PC-3 (cell line): ENCODE measurements around the gene BTBD6.

ENCODE experiments used
- EZH2 ChIP-seq: fragments of 300-600 bp; sonication (generic); IDR thresholded peaks from one replicate; pipeline ENCODE4 v1.6.1; 2017; ENCODE audit warnings: antibody characterized with exemption, mild to moderate bottlenecking, low read length; ENCODE audit not compliant: unreplicated experiment
- TF ChIP-seq, protein P1 (sequence below): fragments of 300-600 bp; sonication (generic); conservative IDR thresholded peaks from 2 replicates; pipeline ENCODE4 v1.5.1; 2017; ENCODE audit warnings: antibody characterized with exemption, low read depth, mild to moderate bottlenecking, low read length

- TF ChIP-seq, protein P1, sequence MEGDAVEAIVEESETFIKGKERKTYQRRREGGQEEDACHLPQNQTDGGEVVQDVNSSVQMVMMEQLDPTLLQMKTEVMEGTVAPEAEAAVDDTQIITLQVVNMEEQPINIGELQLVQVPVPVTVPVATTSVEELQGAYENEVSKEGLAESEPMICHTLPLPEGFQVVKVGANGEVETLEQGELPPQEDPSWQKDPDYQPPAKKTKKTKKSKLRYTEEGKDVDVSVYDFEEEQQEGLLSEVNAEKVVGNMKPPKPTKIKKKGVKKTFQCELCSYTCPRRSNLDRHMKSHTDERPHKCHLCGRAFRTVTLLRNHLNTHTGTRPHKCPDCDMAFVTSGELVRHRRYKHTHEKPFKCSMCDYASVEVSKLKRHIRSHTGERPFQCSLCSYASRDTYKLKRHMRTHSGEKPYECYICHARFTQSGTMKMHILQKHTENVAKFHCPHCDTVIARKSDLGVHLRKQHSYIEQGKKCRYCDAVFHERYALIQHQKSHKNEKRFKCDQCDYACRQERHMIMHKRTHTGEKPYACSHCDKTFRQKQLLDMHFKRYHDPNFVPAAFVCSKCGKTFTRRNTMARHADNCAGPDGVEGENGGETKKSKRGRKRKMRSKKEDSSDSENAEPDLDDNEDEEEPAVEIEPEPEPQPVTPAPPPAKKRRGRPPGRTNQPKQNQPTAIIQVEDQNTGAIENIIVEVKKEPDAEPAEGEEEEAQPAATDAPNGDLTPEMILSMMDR: no peak
- TF ChIP-seq EZH2: no peak
These were observed 39.1 kb downstream of the BTBD6 start for GRCh38 chr14:105287249-105288102.
